Spleen (tissue), 11 donors: ENCODE measurements around the gene MAGI2. TPM values are rescaled to one million over a fixed set of nuclear protein-coding genes. Genes with fewer than 3 reads are reported as not detected.

Experiments
- DNase-seq: peaks from one replicate; pipeline ENCODE4 v3.0.0-alpha.2; 2020
- H3K27ac ChIP-seq, 8 donors: fragments of 200-600 bp; sonication (generic) in 7 of 8; 1 replicate in 4 of 8; 2 replicates in 4 of 8; pipeline versions ENCODE4 v1.5.0 to v1.8.0; 2016 to 2021; ENCODE audit warnings: inconsistent platforms in 4 of 8, mild to moderate bottlenecking in 4 of 8, moderate library complexity in 1 of 8
- H3K27me3 ChIP-seq, 7 donors: fragments of 200-600 bp; sonication (generic) in 6 of 7; replicated peaks in 1 of 7; 1 replicate in 4 of 7; 2 replicates in 3 of 7; pipeline versions ENCODE4 v1.5.0 to v1.8.0; 2016 to 2021; ENCODE audit warnings: inconsistent platforms in 3 of 7, mild to moderate bottlenecking in 1 of 7
- H3K36me3 ChIP-seq, 6 donors: fragments of 200-600 bp; sonication (generic) in 5 of 6; 1 replicate in 4 of 6; 2 replicates in 2 of 6; pipeline versions ENCODE4 v1.5.0 to v1.8.0; 2016 to 2021; ENCODE audit warnings: inconsistent platforms in 2 of 6
- H3K4me1 ChIP-seq, 6 donors: fragments of 200-600 bp; sonication (generic) in 5 of 6; 1 replicate in 3 of 6; 2 replicates in 3 of 6; pipeline versions ENCODE4 v1.5.0 to v1.8.0; 2016 to 2021; ENCODE audit warnings: inconsistent platforms in 3 of 6
- H3K4me3 ChIP-seq, 8 donors: fragments of 200-600 bp; sonication (generic) in 7 of 8; 1 replicate in 4 of 8; 2 replicates in 4 of 8; pipeline versions ENCODE4 v1.5.0 to v1.8.0; 2016 to 2021; ENCODE audit warnings: inconsistent platforms in 4 of 8, mild to moderate bottlenecking in 4 of 8, moderate library complexity in 2 of 8
- H3K9me3 ChIP-seq, 8 donors: fragments of 200-600 bp; sonication (generic) in 7 of 8; 1 replicate in 4 of 8; 2 replicates in 4 of 8; pipeline versions ENCODE4 v1.5.0 to v1.8.0; 2016 to 2021; ENCODE audit warnings: inconsistent platforms in 4 of 8
- CTCF ChIP-seq, 11 experiments: fragments of 200-600 bp in 7 of 11; fragments of 450-650 bp in 4 of 11; sonication (generic) in 4 of 11; IDR thresholded peaks in 8 of 11; conservative IDR thresholded peaks in 3 of 11; 1 replicate in 7 of 11; 2 replicates in 4 of 11; pipeline versions ENCODE4 v1.4.0 to v1.8.0; 2016 to 2021; ENCODE audit warnings: antibody characterized with exemption in 11 of 11, inconsistent platforms in 4 of 11, mild to moderate bottlenecking in 1 of 11
- POLR2A ChIP-seq, 3 donors: fragments of 450-650 bp; IDR thresholded peaks; one replicate each; pipeline ENCODE4 v1.5.1; 2017; ENCODE audit warnings: antibody characterized with exemption in 3 of 3, mild to moderate bottlenecking in 1 of 3
- POLR2AphosphoS5 ChIP-seq, 3 donors: sonication (generic); formaldehyde crosslinking; IDR thresholded peaks; one replicate each; pipeline ENCODE4 v1.5.1; 2017; ENCODE audit warnings: antibody characterized with exemption in 3 of 3
- WGBS, 5 donors: extraction: QIAGEN DNeasy Blood & Tissue Kit in 3 of 5; methylation state at CpG; one replicate each; pipeline versions ENCODE4 v1.1.5 to v1.1.7; 2013 to 2018; 5-methylcytosine and 5-hydroxymethylcytosine counted together
- intact Hi-C: fragments of 100-400 bp; cut with DNase I; formaldehyde crosslinking; loops from one replicate; pipeline ENCODE4 v1.15.0; 2023; ENCODE audit warnings: low total_unique reads
- polyA plus RNA-seq, 3 donors: library from polyadenylated mRNA; stranded (reverse); fragments of 200-250 nt; gene quantifications; one replicate each; pipeline ENCODE4 v1.2.1, GENCODE V29; 2013
- total RNA-seq, 7 donors: library from RNA; depleted of rRNA in 3 of 7; stranded (reverse); fragments of >200 nt in 3 of 7; fragmentation: NEBNext Ultra II Directional in 4 of 7; extraction: Animal tissue kit (Norgen Biotek cat#: 25700) in 4 of 7; gene quantifications; one replicate each; pipeline versions ENCODE4 v1.1.0 to v1.2.1, GENCODE V29; 2016 to 2021
- donor health status: healthy with polysubstance abuse.
- donor health status: DM: no; HTN: no; CAD: no; lungs with moderate emphysema.
- donor health status: DM: no; HTN: no; CAD: no.
- donor health status: Bipolar disorder and iron deficiency.
- donor health status: healthy.
- donor health status: DM: no; HTN: no; CAD: no.
- donor health status: DM: yes; HTN: yes; CAD: no.

MAGI2 gene
- total and polyA plus RNA-seq, 10 donors: 0.74 to 18.1 (median 11.1) TPM

GRCh38 chr7:79199266-79199665, 254.2 kb downstream of the MAGI2 start:
- no peak overlapping the region for H3K27ac ChIP-seq

GRCh38 chr7:79185605-79186004, 267.9 kb downstream of the MAGI2 start:
- Histone ChIP-seq H3K4me3 (no peak overlapping the region), H3K36me3 (no peaks in the 10 kb centered on the region), H3K27ac (no peak overlapping the region), H3K4me1 (no peaks in the 10 kb centered on the region), H3K9me3 (peaks cover 0 to 12% (median 3%) of the 10 kb centered on the region in 8 donors), H3K27me3 (no peaks in the 10 kb centered on the region)
- TF ChIP-seq CTCF (IDR thresholded peaks at IDR 0.05 in 8 of 11, conservative IDR thresholded peaks at IDR 0.05 in 3 of 11) (no peak), POLR2A (IDR thresholded peaks at IDR 0.05) (no peak), POLR2AphosphoS5 (IDR thresholded peaks at IDR 0.05) (no peak)
- no peak for DNase-seq
- intact Hi-C loops: no loop called here
- WGBS, 5 donors: 85 to 96% (median 94%) methylated on average over 2 of the region's 2 CpGs

More at GRCh38 chr7:79199266-79199665, 254.2 kb downstream of the MAGI2 start:
- no peak for DNase-seq
- intact Hi-C loops: no loop called here
- no peaks in the 10 kb centered on the region for H3K27me3 ChIP-seq
- no peak overlapping the region for H3K4me3 ChIP-seq
- H3K4me1 ChIP-seq: no peaks in the 10 kb centered on the region
- TF ChIP-seq CTCF (IDR thresholded peaks at IDR 0.05 in 8 of 11, conservative IDR thresholded peaks at IDR 0.05 in 3 of 11): no peak
- no peak for TF ChIP-seq POLR2A (IDR thresholded peaks at IDR 0.05)
- no peak for TF ChIP-seq POLR2AphosphoS5 (IDR thresholded peaks at IDR 0.05)
- H3K36me3 ChIP-seq: no peaks in the 10 kb centered on the region
- H3K9me3 ChIP-seq: peaks cover 0 to 9% (median under 1%) of the 10 kb centered on the region in 8 donors
- WGBS, 5 donors: 77 to 85% (median 78%) methylated on average over 6 of the region's 6 CpGs

- Histone ChIP-seq H3K36me3 (no peaks in the 10 kb centered on the region), H3K4me1 (no peaks in the 10 kb centered on the region), H3K4me3 (no peak overlapping the region), H3K27me3 (no peaks in the 10 kb centered on the region), H3K9me3 (peaks cover 0 to 3% (median 0%) of the 10 kb centered on the region in 8 donors), H3K27ac (no peak overlapping the region)
- WGBS, 5 donors: 0 to 23% (median 14%) methylated on average over 1 of the region's 1 CpG
- DNase-seq: no peak
- intact Hi-C loops: no loop called here
- TF ChIP-seq POLR2AphosphoS5 (IDR thresholded peaks at IDR 0.05): no peak
- TF ChIP-seq POLR2A (IDR thresholded peaks at IDR 0.05): no peak
- no peak for TF ChIP-seq CTCF (IDR thresholded peaks at IDR 0.05 in 8 of 11, conservative IDR thresholded peaks at IDR 0.05 in 3 of 11)
Measured at GRCh38 chr7:79182283-79182682, 271.2 kb downstream of the MAGI2 start.

- DNase-seq: no peak
- Histone ChIP-seq H3K27me3 (no peaks in the 10 kb centered on the region), H3K27ac (no peak overlapping the region), H3K4me3 (no peak overlapping the region), H3K9me3 (peaks cover 0 to 3% (median 0%) of the 10 kb centered on the region in 8 donors), H3K36me3 (no peaks in the 10 kb centered on the region), H3K4me1 (no peaks in the 10 kb centered on the region)
- 45 to 65% (median 48%) methylated on average over 2 of the region's 2 CpGs for WGBS, 5 donors
- intact Hi-C loops: no loop called here
- TF ChIP-seq POLR2AphosphoS5 (IDR thresholded peaks at IDR 0.05) (no peak), POLR2A (IDR thresholded peaks at IDR 0.05) (no peak), CTCF (IDR thresholded peaks at IDR 0.05 in 8 of 11, conservative IDR thresholded peaks at IDR 0.05 in 3 of 11) (no peak)
Measured at GRCh38 chr7:79180533-79180932, 272.9 kb downstream of the MAGI2 start.
